Spinal cord (tissue), 10 donors: Measurements from ENCODE around the gene RSPH4A. TPM values are rescaled to one million over a fixed set of nuclear protein-coding genes. Genes with fewer than 3 reads are reported as not detected.
"Not testable (repeated sequence)": the region's sequence is repeated elsewhere in the genome, so short reads cannot be mapped to it uniquely, and the experiment has no call there.

ENCODE experiments used
- DNase-seq, 6 donors: peaks; one replicate each; pipeline versions ENCODE4 v3.0.0 to v3.0.0-alpha.2; 2013 to 2015; ENCODE audit warnings: low spot score in 6 of 6, low read depth in 4 of 6
- H3K27ac ChIP-seq: one replicate; pipeline ENCODE4 v1.5.1; 2013; ENCODE audit warnings: low read depth, low read length, control low read depth
- H3K27me3 ChIP-seq: one replicate; pipeline ENCODE4 v1.6.1; 2013; ENCODE audit warnings: low read length; ENCODE audit not compliant: control insufficient read depth, insufficient read depth
- H3K36me3 ChIP-seq: one replicate; pipeline ENCODE4 v1.6.1; 2013; ENCODE audit warnings: low read length; ENCODE audit not compliant: control insufficient read depth, insufficient read depth
- H3K4me1 ChIP-seq: one replicate; pipeline ENCODE4 v1.6.1; 2013; ENCODE audit warnings: low read length; ENCODE audit not compliant: control insufficient read depth, insufficient read depth
- H3K4me3 ChIP-seq: one replicate; pipeline ENCODE4 v1.5.1; 2013; ENCODE audit warnings: low read depth, low read length, control low read depth
- H3K9me3 ChIP-seq: one replicate; pipeline ENCODE4 v1.6.1; 2013; ENCODE audit warnings: low read length; ENCODE audit not compliant: control insufficient read depth, insufficient read depth
- WGBS: methylation state at CpG from one replicate; pipeline ENCODE4 v1.1.5; 2013; ENCODE audit warnings: missing lambda C conversion rate; ENCODE audit not compliant: insufficient coverage; 5-methylcytosine and 5-hydroxymethylcytosine counted together
- polyA plus RNA-seq, 2 donors: library from polyadenylated mRNA; unstranded; fragments of 120-200 nt; gene quantifications; one replicate each; pipeline ENCODE4 v1.2.1, GENCODE V29; 2013; ENCODE audit not compliant: insufficient read length in 2 of 2
- total RNA-seq, 2 donors: library from RNA; depleted of rRNA in 1 of 2; stranded (reverse); fragments of 120-200 nt in 1 of 2; fragments of >200 nt in 1 of 2; gene quantifications; one replicate each; pipeline versions ENCODE4 v1.2.3 to v1.2.4, GENCODE V29; 2013 to 2014
- donor health status: healthy.

Gene RSPH4A
- total and polyA plus RNA-seq, 4 donors = 6.6 to 19.2 (median 9.1) TPM

- Histone ChIP-seq H3K27ac (no peak overlapping the region), H3K4me3 (no peak overlapping the region), H3K9me3 (no peaks in the 10 kb centered on the region), H3K36me3 (no peaks in the 10 kb centered on the region), H3K4me1 (no peaks in the 10 kb centered on the region), H3K27me3 (no peaks in the 10 kb centered on the region)
- DNase-seq = no peak
These were observed 45.3 kb downstream of the RSPH4A start for GRCh38 chr6:116661594-116661993.

GRCh38 chr6:116662202-116662601, 45.9 kb downstream of the RSPH4A start:
- DNase-seq = no peak
- H3K27ac ChIP-seq = no peak overlapping the region
- no peaks in the 10 kb centered on the region for H3K9me3 ChIP-seq
- H3K27me3 ChIP-seq = no peaks in the 10 kb centered on the region
- 100% methylated on average over 1 of the region's 1 CpG for WGBS
- no peak overlapping the region for H3K4me3 ChIP-seq
- no peaks in the 10 kb centered on the region for H3K4me1 ChIP-seq
- no peaks in the 10 kb centered on the region for H3K36me3 ChIP-seq

GRCh38 chr6:116663308-116663707, 47.0 kb downstream of the RSPH4A start:
- Histone ChIP-seq H3K27me3 (no peaks in the 10 kb centered on the region), H3K36me3 (peaks cover under 1% of the 10 kb centered on the region), H3K4me1 (no peaks in the 10 kb centered on the region), H3K27ac (no peak overlapping the region), H3K9me3 (no peaks in the 10 kb centered on the region), H3K4me3 (no peak overlapping the region)
- WGBS = no CpG with 5 or more reads among the region's 3 CpGs
- no peak for DNase-seq

- no CpG with 5 or more reads among the region's 2 CpGs for WGBS
- H3K36me3 ChIP-seq, H3K27me3 ChIP-seq, DNase-seq, H3K4me3 ChIP-seq, H3K27ac ChIP-seq, H3K9me3 ChIP-seq, H3K4me1 ChIP-seq: not testable (repeated sequence)
These were observed 47.9 kb downstream of the RSPH4A start for GRCh38 chr6:116664169-116664568.

GRCh38 chr6:116665464-116665863, 49.2 kb downstream of the RSPH4A start:
- 93% methylated on average over 2 of the region's 7 CpGs for WGBS
- Histone ChIP-seq H3K9me3 (no peaks in the 10 kb centered on the region), H3K27me3 (no peaks in the 10 kb centered on the region), H3K27ac (no peak overlapping the region), H3K4me1 (peaks cover 3% of the 10 kb centered on the region), H3K36me3 (peaks cover 3% of the 10 kb centered on the region), H3K4me3 (no peak overlapping the region)
- DNase-seq = no peak

GRCh38 chr6:116666869-116667268, 50.6 kb downstream of the RSPH4A start:
- no CpG with 5 or more reads among the region's 1 CpG for WGBS
- H3K4me1 ChIP-seq = peaks cover 3% of the 10 kb centered on the region
- no peak overlapping the region for H3K4me3 ChIP-seq
- H3K36me3 ChIP-seq = peaks cover 3% of the 10 kb centered on the region
- DNase-seq = no peak
- H3K27ac ChIP-seq = no peak overlapping the region
- H3K27me3 ChIP-seq = no peaks in the 10 kb centered on the region
- no peaks in the 10 kb centered on the region for H3K9me3 ChIP-seq

GRCh38 chr6:116667623-116668022, 51.3 kb downstream of the RSPH4A start:
- peaks cover 3% of the 10 kb centered on the region for H3K36me3 ChIP-seq
- DNase-seq = no peak
- H3K4me3 ChIP-seq = peak overlapping the region; percentile 98
- WGBS = no CpG with 5 or more reads among the region's 3 CpGs
- H3K27me3 ChIP-seq = no peaks in the 10 kb centered on the region
- H3K27ac ChIP-seq = no peak overlapping the region
- peaks cover 3% of the 10 kb centered on the region for H3K4me1 ChIP-seq
- no peaks in the 10 kb centered on the region for H3K9me3 ChIP-seq

- H3K27ac ChIP-seq = no peak overlapping the region
- H3K9me3 ChIP-seq = no peaks in the 10 kb centered on the region
- DNase-seq = no peak
- 91% methylated on average over 4 of the region's 4 CpGs for WGBS
- H3K4me3 ChIP-seq = no peak overlapping the region
- H3K27me3 ChIP-seq = no peaks in the 10 kb centered on the region
- peaks cover 3% of the 10 kb centered on the region for H3K4me1 ChIP-seq
- peaks cover 3% of the 10 kb centered on the region for H3K36me3 ChIP-seq
These were observed 56.0 kb downstream of the RSPH4A start for GRCh38 chr6:116672306-116672705.

- Histone ChIP-seq H3K9me3 (no peaks in the 10 kb centered on the region), H3K27me3 (no peaks in the 10 kb centered on the region), H3K4me3 (no peak overlapping the region), H3K27ac (no peak overlapping the region), H3K36me3 (no peaks in the 10 kb centered on the region), H3K4me1 (peaks cover 4% of the 10 kb centered on the region)
- 100% methylated on average over 1 of the region's 1 CpG for WGBS
- no peak for DNase-seq
These were observed 59.7 kb downstream of the RSPH4A start for GRCh38 chr6:116676021-116676420.

GRCh38 chr6:116680880-116681672, 64.8 kb downstream of the RSPH4A start, which contains the start of gene KPNA5:
Gene KPNA5 (plus strand): TSS chr6:116681211. CDS start chr6:116681335, 124 bp downstream.
- peak; percentile 80 to 98 (median 90) for DNase-seq
- H3K9me3 ChIP-seq = no peaks in the 10 kb centered on the region
- H3K27ac ChIP-seq = peak within 1 kb of the TSS; percentile 89
- no peaks in the 10 kb centered on the region for H3K27me3 ChIP-seq
- no peaks in the 10 kb centered on the region for H3K36me3 ChIP-seq
- H3K4me1 ChIP-seq = peaks cover 12% of the 10 kb centered on the region
- peak within 1 kb of the TSS; percentile 79 for H3K4me3 ChIP-seq
- WGBS = under 1% methylated on average over 69 of the region's 69 CpGs
